ENCODE results near the gene SLC26A1.

DNA sequence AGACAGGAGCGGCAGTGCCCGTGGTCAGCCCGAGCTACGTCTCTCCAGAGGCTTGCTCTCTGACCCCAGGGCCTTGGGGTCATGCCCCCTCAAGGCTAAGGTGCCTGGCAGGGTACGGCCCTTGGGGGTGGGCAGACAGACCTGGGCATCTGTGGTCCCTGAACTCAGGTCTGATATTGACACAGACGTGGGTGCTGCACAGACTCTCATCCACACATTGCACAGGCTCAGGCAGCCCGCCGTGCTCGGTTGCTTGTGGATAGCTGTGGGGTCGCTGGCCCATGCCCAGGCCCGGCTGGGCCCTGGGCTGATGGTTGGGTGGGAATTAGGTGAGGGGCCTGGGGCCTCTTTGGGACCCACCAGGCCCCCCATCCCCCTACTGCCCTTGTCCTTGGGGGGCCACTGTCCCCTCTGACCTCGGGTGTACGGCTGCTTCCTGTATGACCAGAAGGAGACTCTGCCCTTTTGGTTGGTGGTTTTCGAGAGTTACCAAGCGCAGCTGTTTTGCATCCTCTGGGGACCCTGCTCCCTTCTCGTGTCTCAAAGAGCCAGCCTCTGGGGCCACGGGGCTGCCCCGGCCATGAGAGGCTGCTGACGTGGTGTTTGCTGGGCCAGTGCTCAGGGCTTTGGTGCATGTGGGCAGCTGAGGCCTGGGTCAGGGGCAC, 28.3 kb upstream of the SLC26A1 start:
- TF ChIP-seq, protein P1, sequence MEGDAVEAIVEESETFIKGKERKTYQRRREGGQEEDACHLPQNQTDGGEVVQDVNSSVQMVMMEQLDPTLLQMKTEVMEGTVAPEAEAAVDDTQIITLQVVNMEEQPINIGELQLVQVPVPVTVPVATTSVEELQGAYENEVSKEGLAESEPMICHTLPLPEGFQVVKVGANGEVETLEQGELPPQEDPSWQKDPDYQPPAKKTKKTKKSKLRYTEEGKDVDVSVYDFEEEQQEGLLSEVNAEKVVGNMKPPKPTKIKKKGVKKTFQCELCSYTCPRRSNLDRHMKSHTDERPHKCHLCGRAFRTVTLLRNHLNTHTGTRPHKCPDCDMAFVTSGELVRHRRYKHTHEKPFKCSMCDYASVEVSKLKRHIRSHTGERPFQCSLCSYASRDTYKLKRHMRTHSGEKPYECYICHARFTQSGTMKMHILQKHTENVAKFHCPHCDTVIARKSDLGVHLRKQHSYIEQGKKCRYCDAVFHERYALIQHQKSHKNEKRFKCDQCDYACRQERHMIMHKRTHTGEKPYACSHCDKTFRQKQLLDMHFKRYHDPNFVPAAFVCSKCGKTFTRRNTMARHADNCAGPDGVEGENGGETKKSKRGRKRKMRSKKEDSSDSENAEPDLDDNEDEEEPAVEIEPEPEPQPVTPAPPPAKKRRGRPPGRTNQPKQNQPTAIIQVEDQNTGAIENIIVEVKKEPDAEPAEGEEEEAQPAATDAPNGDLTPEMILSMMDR (IDR thresholded peaks at IDR 0.05; ENCODE audit: low read length), result no peak
- TF ChIP-seq EZH2 (IDR thresholded peaks at IDR 0.05; ENCODE audit: borderline replicate concordance, low read length), result no peak
